B cell (primary cell): ENCODE results near the gene CALN1. TPM values are rescaled to one million over a fixed set of nuclear protein-coding genes. Genes with fewer than 3 reads are reported as not detected.

Source experiments
- ATAC-seq: fragments of 200-7000 bp; cut with Tn5 transposase; one replicate; pipeline ENCODE4 v1.10.0; 2021; ENCODE audit warnings: low read depth, mild to moderate bottlenecking, moderate number of reproducible peaks, moderate library complexity
- CTCF ChIA-PET: fragments of 350-600 bp; sonication (Branson Sonifier 250); formaldehyde crosslinking; loops from one replicate; lab custom pipeline; 2021; ENCODE audit warnings: antibody characterized with exemption, inconsistent platforms; lab: Charles Lee
- POLR2A ChIA-PET: fragments of 350-600 bp; sonication (Branson Sonifier 250); formaldehyde crosslinking; loops from one replicate; lab custom pipeline; 2021; ENCODE audit warnings: antibody characterized with exemption; lab: Charles Lee
- DNase-seq: peaks from one replicate; pipeline ENCODE4 v3.0.0; 2013
- H2AFZ ChIP-seq: 2 replicates; pipeline ENCODE4 v1.6.1; 2012; ENCODE audit warnings: mild to moderate bottlenecking, low read depth, low read length; ENCODE audit not compliant: insufficient read depth, poor library complexity, severe bottlenecking
- H3K27ac ChIP-seq, 2 donors: 1 replicate in 1 of 2; 2 replicates in 1 of 2; pipeline ENCODE4 v1.5.1; 2012 to 2013; ENCODE audit warnings: low read length in 2 of 2, mild to moderate bottlenecking in 2 of 2, moderate library complexity in 1 of 2
- H3K27me3 ChIP-seq, 4 experiments: fragments of 200-600 bp in 1 of 4; sonication (generic) in 1 of 4; replicated peaks in 1 of 4; 1 replicate in 2 of 4; 2 replicates in 2 of 4; pipeline versions ENCODE4 v1.6.1 to v1.7.0; 2013 to 2016; ENCODE audit warnings: low read length in 3 of 4, mild to moderate bottlenecking in 2 of 4, mixed read lengths in 1 of 4, moderate library complexity in 1 of 4; ENCODE audit not compliant: insufficient read depth in 4 of 4, control insufficient read depth in 3 of 4; ENCODE audit errors: control extremely low read depth in 1 of 4
- H3K36me3 ChIP-seq, 2 experiments: replicated peaks in 1 of 2; 1 replicate in 1 of 2; 2 replicates in 1 of 2; pipeline versions ENCODE4 v1.6.1 to v1.7.1; 2013; ENCODE audit warnings: low read length in 1 of 2; ENCODE audit not compliant: insufficient read depth in 2 of 2, control insufficient read depth in 1 of 2; ENCODE audit errors: control extremely low read depth in 1 of 2, extremely low read depth in 1 of 2
- H3K4me1 ChIP-seq, 2 donors: fragments of 200-600 bp in 1 of 2; sonication (generic) in 1 of 2; 1 replicate in 1 of 2; 2 replicates in 1 of 2; pipeline versions ENCODE4 v1.5.1 to v1.6.1; 2013 to 2017; ENCODE audit warnings: low read length in 2 of 2; ENCODE audit not compliant: control insufficient read depth in 2 of 2, insufficient read depth in 2 of 2
- H3K4me2 ChIP-seq: replicated peaks from 2 replicates; pipeline ENCODE3; 2012; ENCODE audit warnings: mild to moderate bottlenecking, low read depth, low read length; ENCODE audit not compliant: poor library complexity, severe bottlenecking
- H3K4me3 ChIP-seq, 5 experiments: fragments of 200-600 bp in 1 of 5; sonication (generic) in 1 of 5; 1 replicate in 3 of 5; 2 replicates in 2 of 5; pipeline versions ENCODE4 v1.5.1 to v1.7.0; 2011 to 2016; ENCODE audit warnings: low read length in 4 of 5, mild to moderate bottlenecking in 4 of 5, low read depth in 2 of 5, control low read depth in 1 of 5, moderate library complexity in 1 of 5; ENCODE audit not compliant: insufficient read depth in 1 of 5; ENCODE audit errors: control extremely low read depth in 1 of 5, extremely low read depth in 1 of 5
- H3K79me2 ChIP-seq: fragments of 200-600 bp; sonication (generic); one replicate; pipeline ENCODE4 v1.6.0; 2016; ENCODE audit warnings: low read length; ENCODE audit not compliant: control insufficient read depth, insufficient read depth
- H3K9ac ChIP-seq: fragments of 200-600 bp; sonication (generic); 2 replicates; pipeline ENCODE4 v1.6.1; 2017; ENCODE audit warnings: mild to moderate bottlenecking, low read length, moderate library complexity
- H3K9me3 ChIP-seq, 3 donors: one replicate each; pipeline versions ENCODE4 v1.6.1 to v1.7.1; 2013; ENCODE audit warnings: low read length in 2 of 3; ENCODE audit not compliant: control insufficient read depth in 2 of 3, insufficient read depth in 1 of 3; ENCODE audit errors: control extremely low read depth in 1 of 3
- H4K20me1 ChIP-seq: 2 replicates; pipeline ENCODE4 v1.6.0; 2012; ENCODE audit warnings: mild to moderate bottlenecking, low read length; ENCODE audit not compliant: insufficient read depth, control insufficient read depth, poor library complexity, severe bottlenecking
- H3K27ac Mint-ChIP-seq: one replicate; pipeline ENCODE4 v1.8.0; 2021; ENCODE audit warnings: mixed read lengths
- H3K27me3 Mint-ChIP-seq: one replicate; pipeline ENCODE4 v1.8.0; 2021; ENCODE audit warnings: mixed read lengths
- H3K4me1 Mint-ChIP-seq: one replicate; pipeline ENCODE4 v1.8.0; 2021; ENCODE audit warnings: mixed read lengths
- H3K4me3 Mint-ChIP-seq: one replicate; pipeline ENCODE4 v1.8.0; 2021; ENCODE audit warnings: mixed read lengths
- H3K9me3 Mint-ChIP-seq: one replicate; pipeline ENCODE4 v1.8.0; 2022; ENCODE audit warnings: mixed read lengths; ENCODE audit not compliant: insufficient read depth
- EZH2 ChIP-seq: IDR thresholded peaks from 2 replicates; pipeline ENCODE4 v1.6.1; 2012; ENCODE audit warnings: borderline replicate concordance, low read depth, mild to moderate bottlenecking, moderate library complexity, low read length; ENCODE audit not compliant: insufficient read depth, poor library complexity, severe bottlenecking
- WGBS: methylation state at CpG from one replicate; pipeline ENCODE4 v1.1.5; 2013; ENCODE audit warnings: missing lambda C conversion rate; ENCODE audit not compliant: insufficient coverage; 5-methylcytosine and 5-hydroxymethylcytosine counted together
- intact Hi-C: fragments of 100-400 bp; cut with micrococcal nuclease; formaldehyde crosslinking; loops from one replicate; pipeline ENCODE4 v1.10.0; 2022
- polyA plus RNA-seq: library from polyadenylated mRNA; depleted of rRNA; stranded (reverse); fragments of >200 nt; gene quantifications from 2 replicates; pipeline ENCODE4 v1.2.3, GENCODE V29; 2012
- total RNA-seq, 2 donors: library from RNA; stranded (reverse); fragments of 120-200 nt in 1 of 2; gene quantifications; 1 replicate in 1 of 2; 2 replicates in 1 of 2; pipeline versions ENCODE4 v1.2.3 to v1.2.4, GENCODE V29; 2013 to 2022
- TF ChIP-seq, protein P1 (sequence below): fragments of 200-600 bp; IDR thresholded peaks from one replicate; pipeline ENCODE4 v1.8.0; 2022; ENCODE audit warnings: antibody characterized with exemption, mild to moderate bottlenecking

Gene CALN1
- total and polyA plus RNA-seq, 2 donors (not counting 1 experiment from before 2014, with no cell fraction given), result not detected

DNA sequence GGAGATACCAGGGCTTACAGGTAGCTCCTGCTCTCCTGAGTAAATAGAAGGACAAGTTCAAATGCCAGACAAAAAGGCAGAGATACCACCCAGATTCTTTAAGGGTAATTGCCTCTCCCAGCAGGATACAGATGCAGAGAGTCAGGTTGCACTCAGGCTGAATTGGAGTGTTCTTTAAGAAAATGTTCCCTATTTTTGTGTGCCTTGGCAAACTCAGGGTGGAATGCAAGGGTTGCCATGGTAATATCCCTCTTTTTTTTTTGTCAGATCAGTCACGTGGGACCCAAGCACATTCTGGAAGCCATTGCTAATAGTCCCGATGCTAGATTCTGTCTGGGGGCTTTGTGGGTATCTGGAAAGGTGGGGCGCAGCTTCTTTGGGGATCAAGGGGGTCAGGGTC is 628.0 kb downstream of the CALN1 start:
- intact Hi-C loops, result no loop called here
- peaks cover 7% of the 10 kb centered on the region for H3K9me3 Mint-ChIP-seq
- Histone ChIP-seq H3K79me2 (no peaks in the 10 kb centered on the region), H2AFZ (no peak overlapping the region), H3K4me2 (no peak overlapping the region), H3K4me3 (no peak overlapping the region), H4K20me1 (no peaks in the 10 kb centered on the region), H3K9me3 (peaks cover 0 to 18% (median 15%) of the 10 kb centered on the region in 3 donors), H3K27me3 (no peaks in the 10 kb centered on the region), H3K4me1 (no peaks in the 10 kb centered on the region), H3K36me3 (no peaks in the 10 kb centered on the region), H3K9ac (no peak overlapping the region), H3K27ac (no peak overlapping the region)
- WGBS, result no CpG with 5 or more reads among the region's 3 CpGs
- CTCF ChIA-PET, result no interaction called here
- no peaks in the 10 kb centered on the region for H3K4me1 Mint-ChIP-seq
- DNase-seq, result no peak
- H3K27me3 Mint-ChIP-seq, result no peaks in the 10 kb centered on the region
- POLR2A ChIA-PET, result no interaction called here
- ATAC-seq, result no peak
- TF ChIP-seq, protein P1, sequence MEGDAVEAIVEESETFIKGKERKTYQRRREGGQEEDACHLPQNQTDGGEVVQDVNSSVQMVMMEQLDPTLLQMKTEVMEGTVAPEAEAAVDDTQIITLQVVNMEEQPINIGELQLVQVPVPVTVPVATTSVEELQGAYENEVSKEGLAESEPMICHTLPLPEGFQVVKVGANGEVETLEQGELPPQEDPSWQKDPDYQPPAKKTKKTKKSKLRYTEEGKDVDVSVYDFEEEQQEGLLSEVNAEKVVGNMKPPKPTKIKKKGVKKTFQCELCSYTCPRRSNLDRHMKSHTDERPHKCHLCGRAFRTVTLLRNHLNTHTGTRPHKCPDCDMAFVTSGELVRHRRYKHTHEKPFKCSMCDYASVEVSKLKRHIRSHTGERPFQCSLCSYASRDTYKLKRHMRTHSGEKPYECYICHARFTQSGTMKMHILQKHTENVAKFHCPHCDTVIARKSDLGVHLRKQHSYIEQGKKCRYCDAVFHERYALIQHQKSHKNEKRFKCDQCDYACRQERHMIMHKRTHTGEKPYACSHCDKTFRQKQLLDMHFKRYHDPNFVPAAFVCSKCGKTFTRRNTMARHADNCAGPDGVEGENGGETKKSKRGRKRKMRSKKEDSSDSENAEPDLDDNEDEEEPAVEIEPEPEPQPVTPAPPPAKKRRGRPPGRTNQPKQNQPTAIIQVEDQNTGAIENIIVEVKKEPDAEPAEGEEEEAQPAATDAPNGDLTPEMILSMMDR, result no peak
- H3K4me3 Mint-ChIP-seq, result no peak overlapping the region
- H3K27ac Mint-ChIP-seq, result no peak overlapping the region

- no peak overlapping the region for H3K27ac Mint-ChIP-seq
- no CpG with 5 or more reads among the region's 3 CpGs for WGBS
- H3K4me3 Mint-ChIP-seq, result no peak overlapping the region
- H4K20me1 ChIP-seq, result no peaks in the 10 kb centered on the region
- H3K9me3 Mint-ChIP-seq, result peaks cover 7% of the 10 kb centered on the region
- H3K79me2 ChIP-seq, result no peaks in the 10 kb centered on the region
- no peak for DNase-seq
- H3K27me3 Mint-ChIP-seq, result no peaks in the 10 kb centered on the region
- CTCF ChIA-PET, result no interaction called here
- no peak overlapping the region for H3K4me3 ChIP-seq
- no peaks in the 10 kb centered on the region for H3K36me3 ChIP-seq
- no peaks in the 10 kb centered on the region for H3K27me3 ChIP-seq
- H2AFZ ChIP-seq, result no peak overlapping the region
- POLR2A ChIA-PET, result no interaction called here
- TF ChIP-seq, protein P1, result no peak
- TF ChIP-seq EZH2, result no peak
- peaks cover 0 to 15% (median 14%) of the 10 kb centered on the region in 3 donors for H3K9me3 ChIP-seq
- intact Hi-C loops, result no loop called here
- no peaks in the 10 kb centered on the region for H3K4me1 ChIP-seq
- H3K9ac ChIP-seq, result no peak overlapping the region
- H3K4me1 Mint-ChIP-seq, result no peaks in the 10 kb centered on the region
- no peak overlapping the region for H3K4me2 ChIP-seq
- ATAC-seq, result no peak
- no peak overlapping the region for H3K27ac ChIP-seq
Measured at GRCh38 chr7:71783779-71784178, 628.4 kb downstream of the CALN1 start.
